Measurements from ENCODE around the gene SLC4A1.

GRCh38 chr17:44247440-44247841 lies 20.5 kb downstream of the SLC4A1 start:
- TF ChIP-seq, protein P1, sequence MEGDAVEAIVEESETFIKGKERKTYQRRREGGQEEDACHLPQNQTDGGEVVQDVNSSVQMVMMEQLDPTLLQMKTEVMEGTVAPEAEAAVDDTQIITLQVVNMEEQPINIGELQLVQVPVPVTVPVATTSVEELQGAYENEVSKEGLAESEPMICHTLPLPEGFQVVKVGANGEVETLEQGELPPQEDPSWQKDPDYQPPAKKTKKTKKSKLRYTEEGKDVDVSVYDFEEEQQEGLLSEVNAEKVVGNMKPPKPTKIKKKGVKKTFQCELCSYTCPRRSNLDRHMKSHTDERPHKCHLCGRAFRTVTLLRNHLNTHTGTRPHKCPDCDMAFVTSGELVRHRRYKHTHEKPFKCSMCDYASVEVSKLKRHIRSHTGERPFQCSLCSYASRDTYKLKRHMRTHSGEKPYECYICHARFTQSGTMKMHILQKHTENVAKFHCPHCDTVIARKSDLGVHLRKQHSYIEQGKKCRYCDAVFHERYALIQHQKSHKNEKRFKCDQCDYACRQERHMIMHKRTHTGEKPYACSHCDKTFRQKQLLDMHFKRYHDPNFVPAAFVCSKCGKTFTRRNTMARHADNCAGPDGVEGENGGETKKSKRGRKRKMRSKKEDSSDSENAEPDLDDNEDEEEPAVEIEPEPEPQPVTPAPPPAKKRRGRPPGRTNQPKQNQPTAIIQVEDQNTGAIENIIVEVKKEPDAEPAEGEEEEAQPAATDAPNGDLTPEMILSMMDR (IDR thresholded peaks at IDR 0.05; ENCODE audit: borderline replicate concordance, extremely low read depth, low read length, poor library complexity, severe bottlenecking), result no peak
- TF ChIP-seq EZH2 (IDR thresholded peaks at IDR 0.05; ENCODE audit: borderline replicate concordance, low read depth, low read length, severe bottlenecking), result no peak

Measured in DND-41 (cell line).